HUES48 (cell line): ENCODE data around the gene TOR3A.
"Not testable (repeated sequence)": the region's sequence is repeated elsewhere in the genome, so short reads cannot be mapped to it uniquely, and the experiment has no call there.

Experiments
- H3K27ac ChIP-seq: one replicate; pipeline ENCODE4 v1.7.0; 2013; ENCODE audit warnings: low read depth, low read length, inconsistent platforms
- H3K27me3 ChIP-seq: 2 replicates; pipeline ENCODE4 v1.6.1; 2013; ENCODE audit warnings: mild to moderate bottlenecking, low read length; ENCODE audit not compliant: control insufficient read depth, insufficient read depth
- H3K36me3 ChIP-seq: 2 replicates; pipeline ENCODE4 v1.6.1; 2013; ENCODE audit warnings: low read length; ENCODE audit not compliant: control insufficient read depth, insufficient read depth
- H3K4me1 ChIP-seq: 2 replicates; pipeline ENCODE4 v1.6.1; 2013; ENCODE audit warnings: mild to moderate bottlenecking, low read length; ENCODE audit not compliant: control insufficient read depth, insufficient read depth
- H3K4me3 ChIP-seq: 2 replicates; pipeline ENCODE4 v1.5.1; 2013; ENCODE audit warnings: mild to moderate bottlenecking, low read depth, low read length
- H3K9ac ChIP-seq: 2 replicates; pipeline ENCODE4 v1.6.1; 2013; ENCODE audit warnings: mild to moderate bottlenecking, low read depth, low read length, moderate library complexity
- H3K9me3 ChIP-seq: 2 replicates; pipeline ENCODE4 v1.6.1; 2013; ENCODE audit warnings: low read length; ENCODE audit not compliant: control insufficient read depth, insufficient read depth

TOR3A gene, protein sequence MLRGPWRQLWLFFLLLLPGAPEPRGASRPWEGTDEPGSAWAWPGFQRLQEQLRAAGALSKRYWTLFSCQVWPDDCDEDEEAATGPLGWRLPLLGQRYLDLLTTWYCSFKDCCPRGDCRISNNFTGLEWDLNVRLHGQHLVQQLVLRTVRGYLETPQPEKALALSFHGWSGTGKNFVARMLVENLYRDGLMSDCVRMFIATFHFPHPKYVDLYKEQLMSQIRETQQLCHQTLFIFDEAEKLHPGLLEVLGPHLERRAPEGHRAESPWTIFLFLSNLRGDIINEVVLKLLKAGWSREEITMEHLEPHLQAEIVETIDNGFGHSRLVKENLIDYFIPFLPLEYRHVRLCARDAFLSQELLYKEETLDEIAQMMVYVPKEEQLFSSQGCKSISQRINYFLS

DNA sequence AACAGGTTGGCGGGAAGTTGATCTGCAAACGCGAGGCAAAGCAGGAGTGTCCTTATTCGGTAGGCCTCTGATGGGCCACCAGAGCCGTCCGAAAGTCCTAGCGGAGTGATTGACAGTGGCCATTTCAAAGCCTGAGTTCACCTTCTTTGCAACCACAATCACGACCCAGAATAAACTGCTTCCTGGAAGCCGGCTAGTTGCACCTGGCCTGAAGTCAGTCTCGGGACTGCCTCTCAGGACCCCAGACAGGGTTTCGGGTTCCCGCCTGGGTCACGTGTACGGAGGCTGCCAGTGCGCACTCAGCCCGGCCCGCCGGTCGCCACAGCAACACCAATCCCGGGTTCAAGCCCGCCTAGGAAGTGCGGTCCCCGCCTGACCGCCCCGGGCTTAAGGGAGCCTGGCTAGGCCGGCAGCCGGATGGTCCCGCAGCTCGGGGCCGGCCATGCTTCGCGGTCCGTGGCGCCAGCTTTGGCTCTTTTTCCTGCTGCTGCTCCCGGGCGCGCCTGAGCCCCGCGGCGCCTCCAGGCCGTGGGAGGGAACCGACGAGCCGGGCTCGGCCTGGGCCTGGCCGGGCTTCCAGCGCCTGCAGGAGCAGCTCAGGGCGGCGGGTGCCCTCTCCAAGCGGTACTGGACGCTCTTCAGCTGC lies at the start of gene TOR3A:
TSS of gene TOR3A (plus strand) at position 384 of the 646 bp plus-strand sequence. CDS start at position 443, 59 bp downstream.
- Histone ChIP-seq H3K9me3 (no peaks in the 10 kb centered on the region), H3K4me1 (peaks cover 20% of the 10 kb centered on the region), H3K27me3 (peaks cover 3% of the 10 kb centered on the region; the same call in 1 of the 2 replicates), H3K36me3 (no peaks in the 10 kb centered on the region; the same call in 1 of the 2 replicates), H3K9ac (peak within 1 kb of the TSS; percentile 81), H3K4me3 (peak within 1 kb of the TSS; percentile 89), H3K27ac (peak within 1 kb of the TSS; percentile 74)

- peaks cover 30% of the 10 kb centered on the region for H3K4me1 ChIP-seq
- no peak overlapping the region for H3K27ac ChIP-seq
- no peak overlapping the region for H3K4me3 ChIP-seq
These were observed 47.1 kb upstream of the TOR3A start for GRCh38 chr1:179034720-179035119.

DNA sequence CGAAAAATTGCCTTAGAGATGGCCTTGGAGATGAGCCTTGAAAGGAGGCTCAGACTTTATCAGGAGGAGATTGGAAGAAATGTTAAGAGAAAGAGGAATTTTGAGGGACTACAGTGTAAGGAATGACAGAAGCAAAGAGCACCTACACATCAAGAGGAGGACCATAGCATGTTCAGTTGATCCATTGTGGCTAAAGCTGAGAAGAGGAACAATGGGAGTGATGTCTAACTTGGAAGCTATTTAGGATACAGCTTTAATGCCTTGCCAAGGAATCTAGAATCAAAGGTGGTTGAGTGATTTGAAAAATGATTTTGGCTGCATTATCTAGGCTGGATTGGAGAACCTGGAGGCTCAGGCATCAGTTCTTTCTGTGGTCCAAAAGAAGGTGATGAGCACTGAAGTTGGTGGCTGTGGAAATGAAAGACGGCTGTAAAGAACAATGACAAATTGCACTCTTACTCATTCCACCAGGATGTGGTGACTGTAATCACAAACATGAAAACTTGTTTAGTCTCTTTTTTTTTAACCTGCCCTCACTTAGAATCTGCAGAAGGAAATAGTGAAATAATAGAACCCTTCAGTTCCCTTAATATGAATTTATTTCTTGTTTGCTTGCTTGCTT lies 44.9 kb upstream of the TOR3A start:
- H3K4me1 ChIP-seq: peaks cover 22% of the 10 kb centered on the region
- H3K4me3 ChIP-seq: no peak overlapping the region
- H3K36me3 ChIP-seq: no peaks in the 10 kb centered on the region
- H3K27me3 ChIP-seq: no peaks in the 10 kb centered on the region
- H3K9ac ChIP-seq: no peak overlapping the region
- H3K9me3 ChIP-seq: peaks cover 4% of the 10 kb centered on the region; the same call in 1 of the 2 replicates
- H3K27ac ChIP-seq: no peak overlapping the region

More at GRCh38 chr1:179034720-179035119, 47.1 kb upstream of the TOR3A start:
- H3K36me3 ChIP-seq: no peaks in the 10 kb centered on the region
- H3K9ac ChIP-seq: no peak overlapping the region
- H3K27me3 ChIP-seq: no peaks in the 10 kb centered on the region
- H3K9me3 ChIP-seq: no peaks in the 10 kb centered on the region

- Histone ChIP-seq H3K27me3 (no peaks in the 10 kb centered on the region), H3K4me3 (no peak overlapping the region), H3K9ac (no peak overlapping the region), H3K4me1 (peaks cover 20% of the 10 kb centered on the region), H3K27ac (no peak overlapping the region), H3K9me3 (peaks cover 5% of the 10 kb centered on the region; the same call in 1 of the 2 replicates), H3K36me3 (no peaks in the 10 kb centered on the region)
These were observed 43.2 kb upstream of the TOR3A start for GRCh38 chr1:179038528-179039281.

GRCh38 chr1:179039502-179040174 lies 42.2 kb upstream of the TOR3A start:
- H3K27me3 ChIP-seq, H3K36me3 ChIP-seq, H3K4me3 ChIP-seq, H3K9ac ChIP-seq, H3K27ac ChIP-seq, H3K9me3 ChIP-seq: not testable (repeated sequence)
- peaks cover 12% of the 10 kb centered on the region for H3K4me1 ChIP-seq

- H3K27ac ChIP-seq: not testable (repeated sequence)
These were observed 41.7 kb upstream of the TOR3A start for GRCh38 chr1:179040175-179040551.

DNA sequence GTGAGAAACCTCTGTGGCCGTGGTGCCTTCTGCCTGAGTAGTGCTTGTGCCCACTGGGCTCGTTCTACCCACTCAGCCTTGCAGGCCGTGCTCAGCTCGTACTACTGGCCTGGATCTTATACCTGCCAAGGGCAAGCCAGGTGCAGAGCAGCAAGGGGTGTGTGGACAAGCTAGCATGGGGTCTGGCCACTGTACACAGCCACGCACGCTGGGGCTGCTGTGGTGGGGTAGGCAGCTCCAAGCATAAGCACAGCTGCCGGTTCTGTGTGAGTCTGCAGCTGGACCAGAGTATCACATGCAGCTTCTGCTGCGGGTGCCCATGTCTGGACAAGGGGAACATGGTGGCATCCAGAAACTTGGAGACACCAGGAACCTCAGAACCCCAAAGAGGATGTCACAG lies 39.8 kb upstream of the TOR3A start:
- no peak overlapping the region for H3K27ac ChIP-seq
- no peak overlapping the region for H3K9ac ChIP-seq
- H3K27me3 ChIP-seq: no peaks in the 10 kb centered on the region
- peaks cover 5% of the 10 kb centered on the region for H3K4me1 ChIP-seq
- no peak overlapping the region for H3K4me3 ChIP-seq
- H3K36me3 ChIP-seq: no peaks in the 10 kb centered on the region
- peaks cover 5% of the 10 kb centered on the region; the same call in 1 of the 2 replicates for H3K9me3 ChIP-seq

More at GRCh38 chr1:179040175-179040551, 41.7 kb upstream of the TOR3A start:
- not testable (repeated sequence) for H3K4me1 ChIP-seq, H3K4me3 ChIP-seq, H3K36me3 ChIP-seq, H3K9me3 ChIP-seq, H3K27me3 ChIP-seq, H3K9ac ChIP-seq

- no peaks in the 10 kb centered on the region for H3K27me3 ChIP-seq
- H3K36me3 ChIP-seq: no peaks in the 10 kb centered on the region
- no peak overlapping the region for H3K9ac ChIP-seq
- H3K4me3 ChIP-seq: no peak overlapping the region
- H3K27ac ChIP-seq: no peak overlapping the region
- peaks cover 5% of the 10 kb centered on the region; the same call in 1 of the 2 replicates for H3K9me3 ChIP-seq
- H3K4me1 ChIP-seq: peaks cover 5% of the 10 kb centered on the region
These were observed 39.2 kb upstream of the TOR3A start for GRCh38 chr1:179042700-179043099.

GRCh38 chr1:179043266-179043665 lies 38.6 kb upstream of the TOR3A start:
- Histone ChIP-seq H3K27ac (no peak overlapping the region), H3K27me3 (no peaks in the 10 kb centered on the region), H3K4me3 (no peak overlapping the region), H3K9me3 (peaks cover 5% of the 10 kb centered on the region; the same call in 1 of the 2 replicates), H3K36me3 (no peaks in the 10 kb centered on the region), H3K9ac (no peak overlapping the region), H3K4me1 (peaks cover 5% of the 10 kb centered on the region)

DNA sequence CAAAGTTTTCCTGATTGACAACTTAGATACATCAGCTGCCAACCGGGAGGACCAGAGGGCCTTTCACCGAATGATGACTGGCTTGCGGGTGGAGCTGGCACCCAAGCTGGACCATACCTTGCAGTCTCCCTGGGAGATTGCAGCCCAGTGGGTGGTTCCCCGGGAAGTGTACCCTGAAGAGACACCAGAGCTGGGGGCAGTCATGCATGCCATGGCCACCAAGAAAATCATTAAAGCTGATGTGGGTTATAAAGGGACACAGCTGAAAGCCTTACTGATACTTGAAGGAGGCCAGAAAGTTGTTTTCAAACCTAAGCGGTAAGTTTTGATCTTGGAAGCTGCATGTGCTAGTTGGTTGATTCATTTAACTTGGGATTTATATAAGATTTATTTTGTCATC lies 38.0 kb upstream of the TOR3A start:
- H3K9ac ChIP-seq: no peak overlapping the region
- peaks cover 5% of the 10 kb centered on the region; the same call in 1 of the 2 replicates for H3K9me3 ChIP-seq
- H3K4me3 ChIP-seq: no peak overlapping the region
- no peaks in the 10 kb centered on the region for H3K27me3 ChIP-seq
- H3K4me1 ChIP-seq: no peaks in the 10 kb centered on the region
- no peak overlapping the region for H3K27ac ChIP-seq
- H3K36me3 ChIP-seq: no peaks in the 10 kb centered on the region
